Liver (tissue), 9 donors: Measurements from ENCODE around the gene DOCK11. TPM values are rescaled to one million over a fixed set of nuclear protein-coding genes. Genes with fewer than 3 reads are reported as not detected.

Experiments
- DNase-seq: peaks from one replicate; pipeline ENCODE4 v3.0.0-alpha.2; 2017; ENCODE audit warnings: low spot score
- H3K27ac ChIP-seq, 2 donors: one replicate each; pipeline ENCODE4 v1.7.0; 2013; ENCODE audit warnings: inconsistent platforms in 2 of 2, low read length in 2 of 2, control low read depth in 1 of 2, low read depth in 1 of 2, mild to moderate bottlenecking in 1 of 2
- H3K27me3 ChIP-seq, 4 donors: one replicate each; pipeline versions ENCODE4 v1.6.1 to v1.7.0; 2013; ENCODE audit warnings: low read length in 3 of 4, inconsistent platforms in 1 of 4, mild to moderate bottlenecking in 1 of 4, moderate library complexity in 1 of 4; ENCODE audit not compliant: control insufficient read depth in 4 of 4, insufficient read depth in 4 of 4
- H3K36me3 ChIP-seq, 4 donors: one replicate each; pipeline versions ENCODE4 v1.6.1 to v1.7.0; 2013; ENCODE audit warnings: low read length in 3 of 4, mild to moderate bottlenecking in 3 of 4, low read depth in 1 of 4, moderate library complexity in 1 of 4; ENCODE audit not compliant: control insufficient read depth in 4 of 4, insufficient read depth in 3 of 4
- H3K4me1 ChIP-seq, 4 donors: one replicate each; pipeline versions ENCODE4 v1.6.1 to v1.7.0; 2013; ENCODE audit warnings: low read length in 3 of 4, mild to moderate bottlenecking in 3 of 4, moderate library complexity in 1 of 4; ENCODE audit not compliant: control insufficient read depth in 4 of 4, insufficient read depth in 4 of 4
- H3K4me3 ChIP-seq, 3 donors: one replicate each; pipeline versions ENCODE4 v1.6.1 to v1.7.0; 2013; ENCODE audit warnings: low read length in 3 of 3, control low read depth in 1 of 3, low read depth in 1 of 3, mild to moderate bottlenecking in 1 of 3
- H3K9ac ChIP-seq, 2 donors: one replicate each; pipeline ENCODE4 v1.7.0; 2013; ENCODE audit warnings: low read length in 2 of 2, mild to moderate bottlenecking in 2 of 2, moderate library complexity in 2 of 2, control low read depth in 1 of 2, low read depth in 1 of 2
- H3K9me3 ChIP-seq, 4 donors: one replicate each; pipeline versions ENCODE4 v1.6.1 to v1.7.0; 2013; ENCODE audit warnings: low read length in 3 of 4; ENCODE audit not compliant: control insufficient read depth in 4 of 4
- ATF3 ChIP-seq: IDR thresholded peaks from 2 replicates; pipeline ENCODE4 v1.6.1; 2016; ENCODE audit warnings: antibody characterized with exemption
- EGR1 ChIP-seq, 2 donors: IDR thresholded peaks; 2 replicates each; pipeline ENCODE4 v1.6.1; 2016 to 2018; ENCODE audit warnings: antibody characterized with exemption in 2 of 2, low read depth in 2 of 2
- FOXA1 ChIP-seq: IDR thresholded peaks from 2 replicates; pipeline ENCODE4 v1.6.1; 2016; ENCODE audit warnings: antibody characterized with exemption
- FOXA2 ChIP-seq: IDR thresholded peaks from 2 replicates; pipeline ENCODE4 v1.6.1; 2016; ENCODE audit warnings: antibody characterized with exemption
- GABPA ChIP-seq, 2 donors: IDR thresholded peaks in 1 of 2; conservative IDR thresholded peaks in 1 of 2; 2 replicates each; pipeline ENCODE4 v1.6.1; 2016; ENCODE audit warnings: antibody characterized with exemption in 2 of 2, mild to moderate bottlenecking in 1 of 2, moderate library complexity in 1 of 2
- HNF4A ChIP-seq, 2 donors: conservative IDR thresholded peaks; 2 replicates each; pipeline ENCODE4 v1.6.1; 2016; ENCODE audit warnings: antibody characterized with exemption in 2 of 2, mild to moderate bottlenecking in 2 of 2
- HNF4G ChIP-seq: IDR thresholded peaks from 2 replicates; pipeline ENCODE4 v1.6.1; 2016; ENCODE audit warnings: antibody characterized with exemption
- MAX ChIP-seq: IDR thresholded peaks from 2 replicates; pipeline ENCODE4 v1.6.1; 2016; ENCODE audit warnings: antibody characterized with exemption
- NR2F2 ChIP-seq: IDR thresholded peaks from 2 replicates; pipeline ENCODE4 v1.6.1; 2016; ENCODE audit warnings: antibody characterized with exemption
- RAD21 ChIP-seq, 2 donors: IDR thresholded peaks; 2 replicates each; pipeline ENCODE4 v1.6.1; 2016; ENCODE audit warnings: antibody characterized with exemption in 2 of 2, mild to moderate bottlenecking in 2 of 2
- TAF1 ChIP-seq: conservative IDR thresholded peaks from 2 replicates; pipeline ENCODE4 v1.6.1; 2016; ENCODE audit warnings: antibody characterized with exemption, mild to moderate bottlenecking
- WGBS: extraction: QIAGEN DNeasy Blood & Tissue Kit; methylation state at CpG from one replicate; pipeline ENCODE4 v1.1.7; 2013; 5-methylcytosine and 5-hydroxymethylcytosine counted together
- polyA plus RNA-seq, 2 donors: library from polyadenylated mRNA; stranded (reverse) in 1 of 2; unstranded in 1 of 2; fragments of 200-250 nt in 1 of 2; fragments of >200 nt in 1 of 2; fragmentation: Nextera tagmentation in 1 of 2; extraction: Ambion mirVana in 1 of 2; gene quantifications; one replicate each; pipeline versions ENCODE4 v1.2.1 to v1.2.3, GENCODE V29; 2013 to 2015
- total RNA-seq, 2 donors: library from RNA; depleted of rRNA; stranded (reverse); fragments of >200 nt; gene quantifications; one replicate each; pipeline ENCODE4 v1.2.3, GENCODE V29; 2014
- TF ChIP-seq, protein P1 (sequence below): IDR thresholded peaks from 2 replicates; pipeline ENCODE4 v1.6.1; 2016; ENCODE audit warnings: antibody characterized with exemption, mild to moderate bottlenecking
- TF ChIP-seq, protein P2 (sequence below): fragments of 150-350 bp; IDR thresholded peaks from 2 replicates; pipeline ENCODE4 v1.5.1; 2017; ENCODE audit warnings: improper control_type of control experiment, low read depth, low read length; ENCODE audit not compliant: missing input control
- TF ChIP-seq, protein P3 (sequence below): IDR thresholded peaks from 2 replicates; pipeline ENCODE4 v1.6.1; 2016; ENCODE audit warnings: antibody characterized with exemption
- donor health status: healthy.
- donor health status: healthy.
- donor health status: healthy.
- donor health status: healthy.
- donor health status: healthy.

The DOCK11 gene
- total and polyA plus RNA-seq, 4 donors: 1.3 to 9.3 (median 3.7) TPM

GRCh38 chrX:118588715-118589114, 93.1 kb downstream of the DOCK11 start:
- 73% methylated on average over 3 of the region's 3 CpGs for WGBS

DNA sequence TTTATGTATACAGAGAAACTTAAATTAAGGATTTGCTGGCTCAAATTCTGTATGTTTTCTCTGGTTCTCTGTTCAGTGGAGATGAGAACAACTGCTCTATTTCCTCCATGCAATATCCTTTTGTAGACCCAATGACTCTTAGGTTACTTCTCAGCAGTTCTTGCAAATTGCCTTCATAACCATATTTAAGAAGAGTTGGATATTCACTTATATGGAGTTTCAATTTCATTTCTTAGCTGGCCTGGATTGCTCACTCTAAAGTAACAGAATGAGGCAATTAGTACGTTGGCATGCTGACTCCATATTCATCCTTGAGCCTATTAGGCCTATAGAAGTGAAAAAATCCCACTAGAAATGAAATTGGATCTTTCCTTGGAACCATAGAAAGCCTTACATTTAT, 93.6 kb downstream of the DOCK11 start:
- H3K4me1 ChIP-seq: no peaks in the 10 kb centered on the region
- no peak overlapping the region for H3K27ac ChIP-seq
- H3K9ac ChIP-seq: no peak overlapping the region
- H3K36me3 ChIP-seq: peaks cover 0 to 2% (median 0%) of the 10 kb centered on the region in 4 donors
- no peaks in the 10 kb centered on the region for H3K27me3 ChIP-seq
- WGBS: 89% methylated on average over 1 of the region's 1 CpG
- H3K9me3 ChIP-seq: peaks cover 0 to 2% (median 0%) of the 10 kb centered on the region in 4 donors
- DNase-seq: no peak
- TF ChIP-seq, protein P1, sequence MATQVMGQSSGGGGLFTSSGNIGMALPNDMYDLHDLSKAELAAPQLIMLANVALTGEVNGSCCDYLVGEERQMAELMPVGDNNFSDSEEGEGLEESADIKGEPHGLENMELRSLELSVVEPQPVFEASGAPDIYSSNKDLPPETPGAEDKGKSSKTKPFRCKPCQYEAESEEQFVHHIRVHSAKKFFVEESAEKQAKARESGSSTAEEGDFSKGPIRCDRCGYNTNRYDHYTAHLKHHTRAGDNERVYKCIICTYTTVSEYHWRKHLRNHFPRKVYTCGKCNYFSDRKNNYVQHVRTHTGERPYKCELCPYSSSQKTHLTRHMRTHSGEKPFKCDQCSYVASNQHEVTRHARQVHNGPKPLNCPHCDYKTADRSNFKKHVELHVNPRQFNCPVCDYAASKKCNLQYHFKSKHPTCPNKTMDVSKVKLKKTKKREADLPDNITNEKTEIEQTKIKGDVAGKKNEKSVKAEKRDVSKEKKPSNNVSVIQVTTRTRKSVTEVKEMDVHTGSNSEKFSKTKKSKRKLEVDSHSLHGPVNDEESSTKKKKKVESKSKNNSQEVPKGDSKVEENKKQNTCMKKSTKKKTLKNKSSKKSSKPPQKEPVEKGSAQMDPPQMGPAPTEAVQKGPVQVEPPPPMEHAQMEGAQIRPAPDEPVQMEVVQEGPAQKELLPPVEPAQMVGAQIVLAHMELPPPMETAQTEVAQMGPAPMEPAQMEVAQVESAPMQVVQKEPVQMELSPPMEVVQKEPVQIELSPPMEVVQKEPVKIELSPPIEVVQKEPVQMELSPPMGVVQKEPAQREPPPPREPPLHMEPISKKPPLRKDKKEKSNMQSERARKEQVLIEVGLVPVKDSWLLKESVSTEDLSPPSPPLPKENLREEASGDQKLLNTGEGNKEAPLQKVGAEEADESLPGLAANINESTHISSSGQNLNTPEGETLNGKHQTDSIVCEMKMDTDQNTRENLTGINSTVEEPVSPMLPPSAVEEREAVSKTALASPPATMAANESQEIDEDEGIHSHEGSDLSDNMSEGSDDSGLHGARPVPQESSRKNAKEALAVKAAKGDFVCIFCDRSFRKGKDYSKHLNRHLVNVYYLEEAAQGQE: no peak
- TF ChIP-seq, protein P2, sequence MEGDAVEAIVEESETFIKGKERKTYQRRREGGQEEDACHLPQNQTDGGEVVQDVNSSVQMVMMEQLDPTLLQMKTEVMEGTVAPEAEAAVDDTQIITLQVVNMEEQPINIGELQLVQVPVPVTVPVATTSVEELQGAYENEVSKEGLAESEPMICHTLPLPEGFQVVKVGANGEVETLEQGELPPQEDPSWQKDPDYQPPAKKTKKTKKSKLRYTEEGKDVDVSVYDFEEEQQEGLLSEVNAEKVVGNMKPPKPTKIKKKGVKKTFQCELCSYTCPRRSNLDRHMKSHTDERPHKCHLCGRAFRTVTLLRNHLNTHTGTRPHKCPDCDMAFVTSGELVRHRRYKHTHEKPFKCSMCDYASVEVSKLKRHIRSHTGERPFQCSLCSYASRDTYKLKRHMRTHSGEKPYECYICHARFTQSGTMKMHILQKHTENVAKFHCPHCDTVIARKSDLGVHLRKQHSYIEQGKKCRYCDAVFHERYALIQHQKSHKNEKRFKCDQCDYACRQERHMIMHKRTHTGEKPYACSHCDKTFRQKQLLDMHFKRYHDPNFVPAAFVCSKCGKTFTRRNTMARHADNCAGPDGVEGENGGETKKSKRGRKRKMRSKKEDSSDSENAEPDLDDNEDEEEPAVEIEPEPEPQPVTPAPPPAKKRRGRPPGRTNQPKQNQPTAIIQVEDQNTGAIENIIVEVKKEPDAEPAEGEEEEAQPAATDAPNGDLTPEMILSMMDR: no peak
- TF ChIP-seq, protein P3, sequence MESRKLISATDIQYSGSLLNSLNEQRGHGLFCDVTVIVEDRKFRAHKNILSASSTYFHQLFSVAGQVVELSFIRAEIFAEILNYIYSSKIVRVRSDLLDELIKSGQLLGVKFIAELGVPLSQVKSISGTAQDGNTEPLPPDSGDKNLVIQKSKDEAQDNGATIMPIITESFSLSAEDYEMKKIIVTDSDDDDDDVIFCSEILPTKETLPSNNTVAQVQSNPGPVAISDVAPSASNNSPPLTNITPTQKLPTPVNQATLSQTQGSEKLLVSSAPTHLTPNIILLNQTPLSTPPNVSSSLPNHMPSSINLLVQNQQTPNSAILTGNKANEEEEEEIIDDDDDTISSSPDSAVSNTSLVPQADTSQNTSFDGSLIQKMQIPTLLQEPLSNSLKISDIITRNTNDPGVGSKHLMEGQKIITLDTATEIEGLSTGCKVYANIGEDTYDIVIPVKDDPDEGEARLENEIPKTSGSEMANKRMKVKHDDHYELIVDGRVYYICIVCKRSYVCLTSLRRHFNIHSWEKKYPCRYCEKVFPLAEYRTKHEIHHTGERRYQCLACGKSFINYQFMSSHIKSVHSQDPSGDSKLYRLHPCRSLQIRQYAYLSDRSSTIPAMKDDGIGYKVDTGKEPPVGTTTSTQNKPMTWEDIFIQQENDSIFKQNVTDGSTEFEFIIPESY: no peak
- no peak for TF ChIP-seq GABPA (IDR thresholded peaks at IDR 0.05 in 1 of 2, conservative IDR thresholded peaks at IDR 0.05 in 1 of 2)
- TF ChIP-seq FOXA1: no peak
- no peak for TF ChIP-seq EGR1 (IDR thresholded peaks at IDR 0.05; ENCODE audit: low read depth in 2 of 2)
- TF ChIP-seq HNF4A (conservative IDR thresholded peaks at IDR 0.05): no peak
- no peak for TF ChIP-seq TAF1
- TF ChIP-seq FOXA2: no peak
- no peak for TF ChIP-seq RAD21 (IDR thresholded peaks at IDR 0.05)
- no peak for TF ChIP-seq HNF4G
- no peak for TF ChIP-seq ATF3
- TF ChIP-seq NR2F2: no peak
- no peak overlapping the region for H3K4me3 ChIP-seq

More at GRCh38 chrX:118588715-118589114, 93.1 kb downstream of the DOCK11 start:
- H3K36me3 ChIP-seq: peaks cover 0 to 2% (median 0%) of the 10 kb centered on the region in 4 donors
- DNase-seq: no peak
- H3K4me3 ChIP-seq: no peak overlapping the region
- no peaks in the 10 kb centered on the region for H3K27me3 ChIP-seq
- no peak for TF ChIP-seq MAX
- peaks cover 0 to 2% (median 0%) of the 10 kb centered on the region in 4 donors for H3K9me3 ChIP-seq
- no peak overlapping the region for H3K27ac ChIP-seq
- H3K4me1 ChIP-seq: no peaks in the 10 kb centered on the region
- no peak overlapping the region for H3K9ac ChIP-seq
